GM19455 (cell line): ENCODE results near the gene SCPEP1.

Source experiments
- ATAC-seq: cut with Tn5 transposase; IDR thresholded peaks from one replicate; pipeline ENCODE4 v1.9.1; 2021; ENCODE audit not compliant: unreplicated experiment

Gene SCPEP1

GRCh38 chr17:57034807-57035754 lies 57.1 kb downstream of the SCPEP1 start:
- no peak for ATAC-seq

GRCh38 chr17:57035971-57036481 lies 58.1 kb downstream of the SCPEP1 start:
- ATAC-seq, result no peak

GRCh38 chr17:57037411-57037810 lies 59.5 kb downstream of the SCPEP1 start:
- no peak for ATAC-seq

GRCh38 chr17:57038486-57038885 lies 60.6 kb downstream of the SCPEP1 start:
- ATAC-seq, result no peak

- no peak for ATAC-seq
These were observed 62.6 kb downstream of the SCPEP1 start for GRCh38 chr17:57040571-57040970.

GRCh38 chr17:57043276-57043675 lies 65.3 kb downstream of the SCPEP1 start:
- ATAC-seq, result no peak

GRCh38 chr17:57044976-57045867 lies 67.3 kb downstream of the SCPEP1 start:
- peak; percentile 8 for ATAC-seq

GRCh38 chr17:57045868-57046704 lies 68.2 kb downstream of the SCPEP1 start:
- ATAC-seq, result peak; percentile 61

GRCh38 chr17:57046749-57047148 lies 68.8 kb downstream of the SCPEP1 start:
- ATAC-seq, result no peak

GRCh38 chr17:57048096-57048495 lies 70.2 kb downstream of the SCPEP1 start:
- no peak for ATAC-seq

GRCh38 chr17:57050306-57050705 lies 72.4 kb downstream of the SCPEP1 start:
- no peak for ATAC-seq

- no peak for ATAC-seq
These were observed 74.0 kb downstream of the SCPEP1 start for GRCh38 chr17:57051886-57052361.
